Urothelium cell line (cell line): ENCODE data around the gene PTPN12.

Experiments used
- DNase-seq: peaks from one replicate; pipeline ENCODE4 v3.0.0; 2011; ENCODE audit warnings: low spot score, mixed read lengths
- FAIRE-seq: peaks from 2 replicates; lab custom pipeline; 2011; peaks lifted over from hg19 to GRCh38; lab: Jason Lieb, UNC

PTPN12 gene

DNA sequence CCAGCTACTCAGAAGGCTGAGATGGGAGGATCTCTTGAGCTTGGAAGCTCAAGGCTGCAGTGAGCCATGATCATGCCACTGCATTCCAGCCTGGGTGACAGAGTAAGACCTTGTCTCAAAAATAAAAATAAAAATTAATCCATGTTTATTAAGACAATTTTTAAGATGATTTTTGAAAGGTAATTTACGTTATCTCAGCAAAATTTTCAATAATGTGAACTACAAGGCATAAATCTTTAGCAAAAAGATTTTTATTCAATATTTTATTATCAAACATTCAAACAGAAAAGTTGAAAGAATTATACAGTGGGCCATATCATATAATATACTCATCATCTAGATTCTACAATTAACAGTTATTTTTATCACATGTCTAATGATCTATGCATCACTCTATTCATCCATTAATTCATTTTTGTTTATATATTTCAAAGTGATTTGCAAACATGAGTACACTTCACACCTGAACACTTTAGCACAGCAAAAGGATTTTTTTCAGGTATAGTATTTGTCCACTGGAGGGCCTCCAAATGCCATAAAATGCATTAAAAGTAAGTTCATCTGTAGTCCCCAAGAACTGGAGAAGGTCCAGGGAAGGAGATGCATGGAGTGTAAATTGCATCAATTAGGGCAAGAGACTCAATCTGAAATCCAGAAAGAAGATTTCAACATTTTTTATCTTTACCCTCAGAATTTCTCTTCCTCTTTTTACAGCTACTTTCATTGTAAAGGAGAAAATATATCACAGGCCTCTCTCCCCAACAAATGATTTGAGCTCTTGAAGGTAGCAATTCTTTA is 120.5 kb downstream of the PTPN12 start:
- FAIRE-seq: no peak

DNA sequence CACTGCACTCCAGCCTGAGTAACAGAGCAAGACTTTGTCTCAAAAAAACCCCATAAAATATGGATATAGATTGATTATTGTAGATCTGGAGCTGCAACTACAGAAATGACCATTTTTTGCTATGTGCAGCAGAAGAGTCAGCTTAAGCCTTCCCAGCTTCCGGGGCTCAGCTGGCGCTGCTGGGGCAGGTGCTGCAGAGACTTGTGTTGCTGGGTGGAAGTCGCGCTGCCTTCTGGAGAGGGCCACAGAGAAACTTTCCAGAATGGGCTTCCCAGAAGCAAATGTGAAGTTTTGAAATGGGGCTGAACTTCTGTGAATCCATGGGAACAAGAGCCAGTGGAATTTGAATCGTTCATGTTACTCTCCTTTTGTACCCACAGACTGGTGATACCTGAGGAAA is 121.8 kb downstream of the PTPN12 start:
- FAIRE-seq: no peak
- DNase-seq: no peak

More for the DNA sequence above, 120.5 kb downstream of the PTPN12 start:
- peak; percentile 17 for DNase-seq

DNA sequence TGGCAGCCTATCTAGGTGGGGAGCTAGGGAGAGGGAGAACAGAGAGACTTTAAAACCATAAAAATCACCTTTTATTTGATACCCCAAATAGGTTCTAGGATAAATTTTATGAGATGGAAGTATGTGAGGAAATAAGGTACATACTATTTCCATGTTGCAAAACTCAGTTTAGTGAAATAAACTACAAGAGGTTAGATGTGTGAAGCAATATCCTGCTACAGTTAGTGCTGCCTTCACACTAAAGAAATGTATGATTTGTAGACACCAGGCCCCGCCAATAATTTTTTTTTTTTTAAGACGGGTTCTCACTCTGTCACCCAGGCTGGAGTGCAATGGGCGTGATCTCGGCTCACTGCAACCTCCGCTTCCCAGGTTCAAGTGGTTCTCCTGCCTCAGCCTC is 124.7 kb downstream of the PTPN12 start:
- DNase-seq (no peak), FAIRE-seq (no peak)

DNA sequence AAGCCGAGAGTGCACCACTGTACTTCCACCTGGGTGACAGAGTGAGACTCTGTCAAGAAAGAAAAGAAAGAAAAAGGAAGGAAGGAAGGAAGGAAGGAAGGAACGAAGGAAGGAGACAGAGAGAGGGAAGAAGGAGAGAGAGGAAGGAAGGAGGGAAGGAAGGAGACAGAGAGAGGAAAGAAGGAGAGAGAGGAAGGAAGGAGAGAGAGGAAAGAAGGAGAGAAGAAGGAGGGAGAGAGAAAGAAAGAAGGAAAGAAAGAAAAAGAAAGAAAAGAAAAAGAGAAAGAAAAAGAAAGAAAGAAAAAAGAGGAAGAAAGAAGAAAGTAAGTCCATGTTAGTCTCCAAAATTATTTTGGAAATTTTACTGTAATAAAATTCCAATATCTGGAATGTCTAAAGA is 125.8 kb downstream of the PTPN12 start:
- FAIRE-seq (no peak), DNase-seq (no peak)

DNA sequence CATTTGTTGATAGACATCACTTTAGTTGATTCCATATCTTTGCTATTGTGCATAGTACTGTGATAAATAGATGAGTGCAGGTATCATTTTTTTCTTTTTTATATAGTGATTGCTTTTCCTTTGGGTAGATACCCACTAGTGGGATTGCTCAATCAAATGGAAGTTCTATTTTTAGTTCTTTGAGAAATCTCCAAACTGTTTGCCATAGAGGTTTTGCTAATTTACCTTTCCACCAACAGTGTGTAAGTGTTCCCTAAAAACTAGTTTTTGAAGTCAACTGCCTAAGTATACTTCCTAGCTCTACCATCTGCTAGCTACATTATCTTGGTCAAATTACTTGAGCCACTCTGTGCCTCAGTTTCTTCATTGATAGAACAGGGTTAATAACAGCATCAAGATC is 127.6 kb downstream of the PTPN12 start:
- no peak for DNase-seq
- FAIRE-seq: no peak

DNA sequence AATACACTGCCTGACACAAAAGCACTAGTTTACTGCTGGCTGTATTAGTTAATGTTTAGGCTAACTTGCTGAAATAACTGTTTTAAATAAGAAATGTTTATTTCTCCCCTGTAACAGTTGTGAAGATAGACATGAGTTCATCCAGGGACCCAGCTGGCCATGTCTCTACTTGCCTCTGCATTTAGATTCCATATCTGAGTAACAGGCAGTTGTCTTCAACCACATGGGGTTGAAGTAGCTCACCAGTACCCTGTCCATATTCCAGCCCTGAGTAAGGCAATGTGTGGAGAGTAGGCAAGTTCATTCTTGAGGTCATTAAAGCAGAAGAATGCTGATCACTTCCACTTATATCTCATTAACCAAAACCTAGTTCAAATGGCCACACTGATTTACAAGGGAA is 128.1 kb downstream of the PTPN12 start:
- no peak for DNase-seq

DNA sequence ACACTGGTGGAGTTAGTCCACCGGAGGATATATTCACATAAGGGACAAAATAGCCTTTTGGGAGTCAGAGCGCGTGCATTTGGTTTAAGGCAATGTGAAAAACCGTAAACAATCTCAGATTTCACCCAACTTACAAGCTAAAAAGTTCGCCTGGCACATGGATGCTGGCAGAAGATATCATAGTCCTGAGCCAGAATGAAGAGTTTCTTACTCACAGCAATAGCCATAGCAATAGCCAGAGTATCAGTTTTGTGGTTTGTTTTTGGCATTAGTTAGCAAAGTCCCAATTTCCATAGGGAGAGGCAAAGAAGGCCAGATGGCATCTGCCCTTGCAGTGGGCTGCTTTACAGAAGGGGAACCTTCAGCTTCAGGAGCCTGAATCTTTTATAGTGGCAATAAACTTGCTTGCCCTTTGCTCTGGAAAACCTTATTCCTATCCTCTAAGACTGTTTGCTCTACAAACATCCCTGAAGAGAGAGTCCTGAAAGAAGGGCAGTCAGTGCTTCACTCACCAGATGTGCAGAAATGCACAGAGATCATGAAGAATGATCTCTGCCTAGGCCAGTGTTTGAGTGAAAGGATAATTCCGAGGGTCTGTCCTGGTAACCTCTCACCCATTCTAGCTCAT is 130.5 kb downstream of the PTPN12 start:
- no peak for FAIRE-seq
- no peak for DNase-seq

More for the DNA sequence above, 128.1 kb downstream of the PTPN12 start:
- no peak for FAIRE-seq

DNA sequence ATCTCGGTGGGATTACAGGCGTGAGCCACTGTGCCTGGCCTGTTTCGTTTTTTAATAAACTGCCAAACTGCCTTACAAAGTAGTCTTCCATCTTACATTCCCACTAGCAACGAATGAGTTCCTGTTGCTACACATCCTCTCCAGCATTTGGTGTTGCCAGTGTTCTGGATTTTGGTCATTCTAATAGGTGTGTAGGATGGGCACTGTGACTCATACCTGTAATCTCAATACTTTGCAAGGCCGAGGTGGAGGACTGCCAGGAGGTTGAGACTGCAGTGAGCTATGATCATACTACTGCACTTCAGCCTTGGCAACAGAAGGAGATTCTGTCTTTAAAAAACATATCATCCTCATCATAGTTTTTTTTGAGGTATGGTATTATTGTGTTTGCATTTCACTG is 137.8 kb downstream of the PTPN12 start:
- FAIRE-seq (peak; percentile 80), DNase-seq (no peak)

DNA sequence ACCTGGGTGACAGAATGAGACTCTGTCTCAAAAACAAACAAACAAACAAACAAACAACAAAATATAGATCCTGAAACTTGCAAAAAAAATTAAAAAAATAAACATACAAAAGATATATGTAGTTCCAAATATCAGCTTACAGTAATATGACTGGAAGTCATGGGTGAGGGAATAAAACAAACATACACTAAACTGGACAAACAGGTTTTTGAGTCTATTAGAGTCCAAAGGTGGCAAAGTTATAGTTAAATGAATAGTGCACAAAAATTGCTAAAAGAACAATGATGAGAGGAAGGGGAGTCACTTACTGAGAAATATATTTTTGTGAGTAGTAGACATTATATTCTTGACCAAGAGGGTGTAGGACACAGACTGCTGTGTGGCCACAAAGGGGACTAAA is 142.5 kb downstream of the PTPN12 start:
- no peak for DNase-seq
- FAIRE-seq: no peak

DNA sequence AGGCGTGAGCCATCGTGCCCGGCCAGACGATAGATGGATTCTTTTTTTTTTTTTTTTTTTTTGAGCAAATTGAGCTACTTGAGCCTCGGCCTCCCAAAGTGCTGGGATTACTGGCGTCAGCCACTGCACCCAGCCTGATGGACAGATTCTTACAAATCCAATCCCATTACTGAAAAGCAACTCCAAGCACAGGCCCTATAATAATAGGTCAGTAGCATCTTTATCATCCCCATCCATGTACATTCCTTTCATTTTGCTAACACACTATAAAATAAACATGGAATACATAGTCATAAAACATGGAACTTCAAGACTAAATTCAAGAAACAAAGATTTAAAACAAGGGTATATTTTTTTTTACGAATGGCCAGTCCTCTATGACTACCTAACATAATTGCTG is 143.2 kb downstream of the PTPN12 start:
- no peak for DNase-seq
- no peak for FAIRE-seq

DNA sequence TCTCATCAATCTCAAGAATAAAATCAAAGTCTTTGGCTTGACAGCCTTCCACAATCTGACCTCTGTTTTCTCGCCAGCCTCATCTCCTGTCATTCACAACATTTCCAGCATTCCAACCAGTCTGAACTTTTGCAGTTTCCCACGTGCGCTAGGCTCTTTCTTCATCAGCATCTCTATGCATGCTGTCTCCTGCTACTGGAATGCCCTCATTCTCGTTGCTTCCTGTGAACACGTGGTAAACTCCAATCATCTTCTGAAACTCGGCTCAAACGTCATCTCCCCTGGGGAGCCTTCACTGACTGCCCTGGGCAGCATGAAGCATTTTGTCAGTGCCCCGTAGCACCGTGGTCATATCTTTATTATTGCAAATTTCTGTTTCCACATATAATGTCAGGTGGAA is 146.9 kb downstream of the PTPN12 start:
- no peak for DNase-seq

DNA sequence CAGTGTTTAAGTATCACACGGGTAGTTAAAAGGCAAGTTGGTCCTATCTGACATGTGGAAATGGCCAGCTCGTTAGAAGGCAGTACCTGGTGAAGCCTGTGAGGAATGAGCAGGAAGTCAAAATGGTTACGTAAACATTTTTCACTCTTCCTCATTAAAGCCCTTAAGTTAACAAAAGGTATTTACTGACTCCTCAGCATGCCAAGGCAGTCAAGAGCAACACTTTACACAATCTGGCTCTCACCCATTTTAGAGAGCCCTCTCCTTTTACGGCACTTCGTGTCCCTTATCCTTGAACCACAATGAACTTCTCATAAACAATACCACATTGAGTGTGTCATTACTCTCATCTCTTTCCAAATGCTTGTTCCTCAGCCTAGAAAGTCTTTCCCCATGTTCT is 148.1 kb downstream of the PTPN12 start:
- DNase-seq (no peak), FAIRE-seq (no peak)

More for the DNA sequence above, 146.9 kb downstream of the PTPN12 start:
- FAIRE-seq: no peak

DNA sequence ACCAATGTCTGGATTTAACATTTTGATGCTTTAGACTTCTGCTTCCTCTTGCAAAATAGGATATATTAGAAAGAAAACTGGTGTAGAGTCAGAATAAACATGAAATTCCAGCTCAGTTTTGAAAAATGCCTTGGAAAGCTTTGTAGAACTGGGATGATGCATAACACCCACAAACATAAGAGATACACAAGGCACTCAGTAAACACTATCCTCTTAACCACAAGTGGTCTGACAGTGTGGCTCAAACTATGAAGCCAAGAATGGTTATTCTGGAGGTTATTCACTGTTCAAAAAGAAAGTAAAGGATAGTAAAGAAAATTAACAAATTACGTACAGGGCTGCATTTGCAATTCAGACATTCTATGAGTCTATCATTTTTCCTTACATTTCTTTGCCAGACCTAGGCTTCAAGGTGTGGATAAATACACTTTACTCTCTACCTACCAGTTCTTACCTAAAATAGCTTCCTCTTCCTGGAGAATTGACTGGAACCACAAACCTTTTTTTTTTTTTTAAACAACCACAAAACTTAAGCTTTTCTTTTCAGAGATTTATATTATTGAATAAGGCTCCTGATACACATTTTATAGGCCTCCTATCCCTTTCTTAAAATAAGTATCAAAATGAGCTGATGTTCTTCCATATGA is 150.1 kb downstream of the PTPN12 start:
- no peak for FAIRE-seq
- DNase-seq: no peak

DNA sequence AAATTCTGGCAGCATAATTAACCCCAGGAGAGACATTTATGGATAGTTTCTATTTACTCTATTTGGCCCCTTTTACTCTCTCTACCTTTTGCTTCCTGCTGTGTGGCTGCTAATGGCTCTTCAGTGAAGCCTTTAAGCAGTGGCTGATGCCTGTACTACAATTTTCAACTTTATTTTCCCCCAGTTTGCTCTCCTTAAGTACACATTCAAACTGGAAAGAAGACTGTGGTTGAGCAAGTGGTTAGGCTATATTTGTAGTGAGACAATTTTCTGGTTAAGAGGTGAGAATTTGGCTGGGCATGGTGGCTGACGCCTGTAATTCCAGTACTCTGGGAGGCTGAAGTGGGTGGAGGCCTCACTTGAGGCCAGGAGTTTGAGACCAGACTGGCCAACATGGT is 150.7 kb downstream of the PTPN12 start:
- DNase-seq: no peak
- FAIRE-seq: no peak
